NCI-H1694 treated with DMSO at 0.1 percent for 48 hours (cell line): ENCODE measurements around the gene TMEM229B.
A peak's percentile ranks its signal among the peaks of the same experiment; 100 is the strongest.

Experiments
- DNase-seq: peaks from one replicate; lab custom pipeline; 2025; lab: John Stamatoyannopoulos, UW

Gene TMEM229B

GRCh38 chr14:67487937-67488893 is at the start of gene TMEM229B:
Gene TMEM229B (minus strand): TSS chr14:67488721. CDS start chr14:67473923, 14,798 bp downstream.
- DNase-seq: no peak

- DNase-seq: no peak
Measured at GRCh38 chr14:67537736-67538135, 49.2 kb upstream of the TMEM229B start.

GRCh38 chr14:67536087-67536486 is 47.6 kb upstream of the TMEM229B start:
- no peak for DNase-seq

GRCh38 chr14:67533754-67534085 is 45.2 kb upstream of the TMEM229B start:
- DNase-seq: no peak

GRCh38 chr14:67532998-67533753 is 44.7 kb upstream of the TMEM229B start, which contains the start of gene PLEKHH1:
Gene PLEKHH1 (plus strand): TSS chr14:67533290. CDS start chr14:67541868, 8,578 bp downstream.
- DNase-seq: peak; percentile 52

GRCh38 chr14:67532606-67532997 is 44.1 kb upstream of the TMEM229B start:
- no peak for DNase-seq

- no peak for DNase-seq
Measured at GRCh38 chr14:67529947-67530935, 41.7 kb upstream of the TMEM229B start.

GRCh38 chr14:67528276-67528675 is 39.8 kb upstream of the TMEM229B start:
- DNase-seq: no peak

GRCh38 chr14:67527756-67528155 is 39.2 kb upstream of the TMEM229B start:
- no peak for DNase-seq

- peak; percentile 71 for DNase-seq
Measured at GRCh38 chr14:67526676-67527459, 38.3 kb upstream of the TMEM229B start.

- no peak for DNase-seq
Measured at GRCh38 chr14:67526181-67526580, 37.7 kb upstream of the TMEM229B start.

- DNase-seq: no peak
Measured at GRCh38 chr14:67525389-67525788, 36.9 kb upstream of the TMEM229B start.

GRCh38 chr14:67524634-67524963 is 36.1 kb upstream of the TMEM229B start:
- DNase-seq: no peak

- no peak for DNase-seq
Measured at GRCh38 chr14:67523764-67524633, 35.5 kb upstream of the TMEM229B start.

GRCh38 chr14:67522270-67522669 is 33.7 kb upstream of the TMEM229B start:
- DNase-seq: no peak

- no peak for DNase-seq
Measured at GRCh38 chr14:67520482-67520881, 32.0 kb upstream of the TMEM229B start.

GRCh38 chr14:67519406-67519805 is 30.9 kb upstream of the TMEM229B start:
- no peak for DNase-seq

GRCh38 chr14:67517083-67517482 is 28.6 kb upstream of the TMEM229B start:
- DNase-seq: no peak

- DNase-seq: no peak
Measured at GRCh38 chr14:67516676-67517075, 28.2 kb upstream of the TMEM229B start.
